ENCODE data around the gene IQSEC3.

Gene IQSEC3

DNA sequence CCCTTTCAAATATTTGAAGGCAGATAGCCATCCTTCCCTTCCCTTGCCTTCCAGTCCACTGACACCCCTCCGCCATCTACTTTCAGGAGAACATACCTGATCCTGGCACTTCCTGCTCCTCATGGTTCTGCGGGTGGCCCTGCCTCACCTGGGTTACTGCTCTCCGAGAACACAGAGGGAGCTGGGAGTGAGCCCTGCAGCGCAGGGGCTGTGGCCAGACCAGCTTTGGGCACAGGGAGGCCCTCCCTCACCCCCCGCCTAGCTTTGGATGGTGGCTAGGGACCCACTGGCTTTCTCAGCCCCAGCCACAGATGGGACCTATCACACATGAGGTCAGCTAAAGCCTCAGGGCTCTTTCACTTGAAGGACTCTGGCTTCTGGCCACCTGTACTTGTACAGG lies 12.4 kb downstream of the IQSEC3 start:
- ATAC-seq: no peak
- no peak for DNase-seq

DNA sequence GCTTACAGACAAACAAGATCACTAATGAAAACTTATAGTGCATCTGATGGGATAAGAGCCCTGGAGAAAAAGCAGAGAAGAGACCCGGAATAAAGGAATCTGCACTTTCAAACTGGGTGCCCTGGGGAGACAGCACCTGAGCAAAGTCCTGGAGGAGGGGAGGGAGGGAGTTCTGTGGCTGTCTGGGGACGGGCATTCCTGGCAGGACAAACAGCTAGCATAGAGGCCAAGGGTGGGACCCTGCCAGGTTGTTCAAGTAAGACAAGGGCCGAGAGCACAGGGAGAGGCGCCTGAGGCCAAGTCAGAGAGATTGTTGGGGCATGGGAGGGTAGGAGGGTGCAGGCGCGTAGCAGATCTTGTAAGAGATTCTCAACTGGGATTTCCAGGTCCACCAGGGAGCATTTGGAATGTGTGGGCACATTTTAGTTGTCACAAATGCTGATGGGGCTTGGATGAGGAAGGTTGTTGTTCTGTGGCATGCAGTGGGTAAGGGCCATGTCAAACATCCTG lies 14.2 kb downstream of the IQSEC3 start:
- DNase-seq (no peak), ATAC-seq (no peak)

DNA sequence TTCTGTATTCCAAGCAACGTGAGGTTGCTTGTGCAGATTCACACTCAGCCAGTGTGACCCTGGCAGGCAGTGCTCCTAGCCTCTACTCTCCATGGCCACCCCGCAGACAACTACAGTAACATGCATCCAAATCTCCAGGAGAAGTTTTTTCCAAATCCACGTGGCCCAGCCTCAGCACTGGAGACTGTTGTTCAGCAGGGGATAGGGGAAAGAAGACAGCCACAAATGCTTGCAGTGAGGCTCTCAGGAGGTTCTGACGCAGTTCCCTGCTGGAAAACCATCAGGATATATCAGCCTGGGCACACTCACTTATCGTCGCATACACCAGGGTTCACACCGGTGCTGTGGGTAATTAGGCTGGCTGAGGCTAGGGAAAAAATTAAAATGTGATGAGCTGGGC lies 16.2 kb downstream of the IQSEC3 start:
- DNase-seq (no peak), ATAC-seq (no peak)

DNA sequence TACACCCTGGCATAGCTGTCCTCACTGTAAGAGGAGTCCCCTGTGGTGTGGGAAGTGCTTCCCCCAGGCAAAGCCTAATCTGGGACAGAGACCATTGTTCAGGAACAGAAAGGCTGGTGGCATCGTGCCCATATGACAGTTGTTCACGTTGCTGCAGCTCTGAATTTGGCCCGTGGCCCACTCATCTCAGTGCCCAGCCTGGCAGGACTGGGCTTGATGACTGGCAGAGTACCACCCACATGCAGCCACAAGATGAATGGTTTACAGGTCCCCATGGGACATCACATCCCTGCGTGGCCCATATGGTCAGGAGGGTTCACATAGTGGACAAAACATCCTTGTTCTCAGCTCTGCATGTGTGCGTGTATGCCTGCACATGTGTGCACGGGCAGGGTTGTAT lies 17.5 kb downstream of the IQSEC3 start:
- DNase-seq: no peak
- no peak for ATAC-seq

DNA sequence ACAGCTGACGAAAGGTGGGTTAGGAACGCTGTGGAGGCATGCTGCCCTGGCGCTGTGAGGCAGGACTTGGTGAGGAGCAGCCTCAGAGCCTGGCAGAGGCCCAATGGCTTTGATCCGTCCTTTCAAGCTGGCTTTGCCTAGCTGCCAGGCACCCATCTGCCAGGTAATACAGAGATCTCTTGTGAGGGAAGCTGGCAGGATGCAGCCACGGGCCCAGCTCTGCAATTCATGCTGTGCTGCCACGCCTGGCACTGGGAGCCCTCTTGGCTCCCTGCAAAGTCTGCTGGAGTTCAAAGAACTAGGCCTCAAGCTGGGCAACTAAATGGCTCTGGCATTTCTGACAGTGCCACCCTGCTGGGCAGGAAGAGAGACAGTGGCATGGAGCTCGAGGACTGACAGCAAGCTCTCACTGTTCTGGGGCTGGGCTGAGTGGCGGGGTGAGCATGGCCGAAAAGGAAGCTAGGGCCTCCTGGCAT lies 18.7 kb downstream of the IQSEC3 start:
- DNase-seq: no peak
- no peak for ATAC-seq

DNA sequence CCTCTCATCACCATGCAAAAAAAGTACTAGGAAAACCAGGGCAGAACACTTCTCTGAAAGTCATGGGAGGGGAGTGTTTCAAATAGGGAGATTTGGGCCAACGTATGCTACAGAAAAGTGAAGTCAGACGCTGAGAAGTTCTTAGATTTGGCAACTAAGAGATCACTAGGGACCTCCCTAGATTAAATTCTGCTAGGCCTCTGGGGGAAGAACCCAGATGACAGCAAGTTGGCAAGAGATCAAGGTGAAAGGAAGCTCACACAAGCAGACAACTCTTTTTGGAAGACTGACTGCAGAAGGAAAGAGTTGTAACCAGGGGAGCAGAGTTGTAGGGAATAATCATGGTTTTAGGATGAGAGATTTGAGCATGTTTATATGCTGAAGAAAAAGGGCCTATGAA lies 20.7 kb downstream of the IQSEC3 start:
- no peak for ATAC-seq
- DNase-seq: no peak

DNA sequence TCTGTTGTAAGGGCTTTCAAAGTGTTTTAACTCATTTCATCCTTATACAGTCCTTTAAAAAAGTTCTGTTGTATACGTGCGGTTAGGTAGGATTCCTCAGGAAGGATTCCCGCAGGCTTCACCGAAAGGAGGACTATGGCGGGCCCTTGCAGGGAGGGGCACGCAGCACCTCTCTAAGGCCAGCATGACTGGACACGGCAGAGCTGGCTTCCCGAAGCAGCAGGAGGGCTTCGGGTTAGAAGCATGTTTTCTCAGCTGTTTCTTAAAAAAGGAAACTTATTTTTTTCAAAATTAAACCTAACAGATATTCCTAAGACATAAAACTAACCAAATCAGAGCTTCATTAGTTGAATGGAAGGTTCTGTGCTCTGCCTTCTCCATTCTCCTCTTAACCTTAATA lies 21.3 kb downstream of the IQSEC3 start:
- DNase-seq (no peak), ATAC-seq (no peak)

DNA sequence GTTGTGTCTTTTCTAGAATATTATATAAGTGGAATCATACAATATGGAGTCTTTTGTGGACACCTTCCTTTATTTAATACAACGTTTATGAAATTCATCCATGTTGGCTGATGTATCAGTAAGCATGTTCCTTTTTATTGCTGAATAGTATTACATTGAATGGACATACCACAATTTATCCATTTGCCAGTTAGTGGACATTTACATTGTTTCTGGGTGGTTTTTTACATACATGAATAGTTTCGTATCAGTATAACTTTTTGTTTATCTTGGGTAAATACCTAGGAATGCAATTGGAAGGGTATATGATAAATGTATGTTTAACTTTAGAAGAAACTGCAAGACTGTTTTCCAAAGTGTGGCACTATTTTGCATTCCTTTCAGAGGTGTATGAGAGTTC lies 23.1 kb downstream of the IQSEC3 start:
- no peak for DNase-seq
- no peak for ATAC-seq

DNA sequence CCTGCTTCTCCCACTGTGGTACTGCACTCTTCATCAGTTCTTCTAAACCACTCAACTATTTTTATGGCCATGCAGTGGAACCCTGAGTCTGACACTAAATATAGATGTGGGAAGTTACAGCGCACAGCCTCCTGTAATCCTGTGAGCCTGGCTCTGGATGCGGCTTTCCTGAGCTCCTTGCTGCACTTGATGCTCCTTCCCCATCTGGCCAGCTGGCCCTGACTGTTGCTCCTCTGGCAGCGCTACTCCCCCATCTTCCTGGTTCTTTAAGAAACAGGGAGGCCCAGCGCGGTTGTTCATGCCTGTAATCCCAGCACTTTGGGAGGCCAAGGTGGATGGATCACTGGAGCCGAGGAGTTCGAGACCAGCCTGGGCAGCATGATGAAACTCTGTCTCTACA lies 24.6 kb downstream of the IQSEC3 start:
- DNase-seq (no peak), ATAC-seq (no peak)

DNA sequence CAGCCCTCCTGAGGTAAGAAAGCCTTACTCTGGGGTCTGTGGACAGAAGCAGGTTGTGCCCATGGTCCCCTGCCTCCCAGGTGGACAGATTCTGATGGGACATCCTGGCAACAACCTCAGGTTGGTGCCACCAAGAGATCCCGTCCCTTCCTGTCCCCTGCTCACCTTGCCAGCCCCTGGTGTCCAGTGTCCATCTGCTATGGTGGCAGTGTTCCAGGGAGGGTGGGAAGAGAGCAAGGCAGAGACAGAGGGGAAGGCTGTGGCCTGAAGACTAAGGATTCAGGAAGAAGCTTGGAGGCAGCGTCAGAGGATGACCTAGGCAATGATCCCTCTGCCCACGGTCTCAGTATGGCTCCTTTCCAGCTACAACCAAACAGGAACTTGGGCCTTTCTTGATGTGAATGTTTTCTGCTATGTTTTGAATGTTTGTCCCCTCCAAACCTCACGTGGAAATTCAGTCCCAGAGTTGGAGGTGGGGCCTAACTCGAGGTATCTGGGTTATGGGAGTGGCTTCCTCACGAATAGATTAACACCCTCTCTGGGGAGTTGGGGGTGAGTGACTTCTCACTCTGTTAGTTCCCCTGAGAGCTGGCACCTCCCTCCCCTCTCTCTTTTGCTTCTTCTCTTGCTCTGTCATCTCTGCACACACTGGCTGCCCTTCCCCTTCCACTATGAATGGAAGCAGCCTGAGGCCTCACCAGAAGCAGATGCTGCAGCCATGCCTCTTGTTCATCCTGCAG lies 26.9 kb downstream of the IQSEC3 start:
- ATAC-seq (no peak), DNase-seq (no peak)

DNA sequence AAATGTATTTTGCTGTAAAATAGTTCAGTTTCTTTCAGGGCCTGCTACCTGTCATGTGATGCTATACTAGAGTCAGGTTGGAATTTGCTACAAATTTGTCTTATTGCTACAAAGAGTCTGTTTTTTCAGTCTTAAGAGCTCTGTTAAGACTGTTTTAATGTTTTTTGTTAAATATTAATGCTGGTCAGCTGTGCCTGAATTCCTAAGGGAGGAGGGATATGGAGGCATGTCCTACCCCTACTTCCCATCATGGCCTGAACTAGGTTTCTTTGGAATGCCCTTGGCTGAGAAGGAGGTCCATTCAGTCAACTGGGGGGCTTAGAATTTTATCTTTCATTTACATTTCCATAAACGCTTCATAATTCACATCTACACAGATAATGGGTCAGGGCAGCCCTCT lies 30.0 kb downstream of the IQSEC3 start:
- DNase-seq (no peak), ATAC-seq (no peak)

DNA sequence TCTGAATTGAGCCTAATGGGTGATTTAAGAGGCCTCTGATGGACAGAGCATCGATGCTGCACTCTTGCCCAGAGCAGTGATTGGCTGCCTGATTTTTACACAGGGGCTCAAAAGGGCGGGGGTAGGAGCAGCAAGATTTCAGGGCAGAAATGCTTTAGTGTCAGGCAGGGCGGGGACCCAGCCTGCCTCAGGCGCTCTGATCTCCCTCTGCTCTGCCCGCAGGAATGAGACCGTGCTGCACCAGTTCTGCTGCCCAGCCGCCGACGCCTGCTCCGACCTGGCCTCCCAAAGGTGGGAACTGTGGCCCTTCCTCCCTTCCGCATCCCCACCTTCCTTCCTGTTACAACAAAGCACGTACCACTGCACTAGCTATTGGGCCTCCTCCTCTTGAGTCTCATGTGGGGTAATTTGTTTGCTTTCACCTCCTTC lies 32.4 kb downstream of the IQSEC3 start:
- no peak for ATAC-seq
- no peak for DNase-seq

DNA sequence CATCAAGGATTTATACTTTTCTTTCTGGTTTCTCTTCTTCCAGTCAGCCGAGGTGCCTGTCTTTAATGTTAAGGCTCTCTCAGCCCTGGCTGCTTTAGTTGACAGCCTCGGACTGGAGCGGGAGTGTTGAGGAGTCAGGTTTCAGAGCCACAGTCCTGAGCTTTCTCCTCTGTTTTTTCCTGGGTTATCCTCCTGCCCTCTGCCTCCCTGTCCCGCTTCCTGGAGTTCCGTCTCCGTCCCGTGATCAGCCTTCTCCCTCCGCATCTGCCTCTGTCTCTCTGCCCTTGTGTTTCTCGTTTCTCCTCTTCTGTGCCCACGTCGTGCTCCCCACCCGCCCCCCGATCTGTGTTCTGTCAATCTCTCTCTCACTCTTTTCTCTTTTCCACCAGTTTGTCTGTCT lies 33.0 kb downstream of the IQSEC3 start:
- ATAC-seq (no peak), DNase-seq (no peak)

DNA sequence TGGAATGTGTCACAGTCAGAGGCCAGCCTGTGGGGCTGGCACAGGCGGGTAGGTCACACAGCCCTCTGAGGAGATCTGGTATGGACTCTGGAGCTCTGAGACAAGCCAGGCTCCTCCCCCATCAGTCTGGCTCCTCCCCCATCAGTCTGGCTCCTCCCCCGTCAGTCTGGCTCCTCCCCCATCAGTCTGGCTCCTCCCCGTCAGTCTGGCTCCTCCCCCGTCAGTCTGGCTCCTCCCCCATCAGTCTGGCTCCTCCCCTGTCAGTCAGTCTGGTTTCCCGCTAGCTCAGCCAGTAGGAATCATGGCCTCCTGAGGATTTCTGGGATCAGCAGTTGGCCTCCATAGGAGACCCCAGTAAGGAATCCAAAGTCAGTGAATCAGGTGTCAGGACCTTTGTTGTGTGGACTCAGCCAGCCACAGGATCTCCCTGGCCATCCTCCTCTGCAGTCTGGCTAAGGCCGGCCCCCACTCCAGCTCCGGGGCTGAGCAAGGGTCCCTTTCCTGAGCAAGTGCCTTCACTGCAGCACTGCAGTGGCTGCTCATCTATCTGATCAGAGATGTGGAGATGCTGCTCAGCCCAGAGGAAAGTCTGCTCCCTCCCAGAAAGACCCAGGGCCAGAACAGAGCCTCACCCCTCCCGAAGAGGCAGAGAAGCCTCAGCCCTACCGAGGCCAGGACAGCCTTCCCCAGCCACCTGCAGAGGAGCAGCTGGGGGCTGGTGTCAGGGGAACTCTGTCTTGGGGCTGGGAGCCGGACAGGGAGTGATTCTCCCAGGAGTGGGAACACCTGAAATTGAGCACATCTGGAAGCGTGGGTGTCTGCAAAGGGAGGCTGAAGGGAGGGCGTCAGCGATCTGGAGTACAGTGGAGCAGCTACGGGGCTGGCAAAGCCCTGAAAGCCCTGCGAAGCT lies 35.7 kb downstream of the IQSEC3 start:
- ATAC-seq (no peak), DNase-seq (no peak)

DNA sequence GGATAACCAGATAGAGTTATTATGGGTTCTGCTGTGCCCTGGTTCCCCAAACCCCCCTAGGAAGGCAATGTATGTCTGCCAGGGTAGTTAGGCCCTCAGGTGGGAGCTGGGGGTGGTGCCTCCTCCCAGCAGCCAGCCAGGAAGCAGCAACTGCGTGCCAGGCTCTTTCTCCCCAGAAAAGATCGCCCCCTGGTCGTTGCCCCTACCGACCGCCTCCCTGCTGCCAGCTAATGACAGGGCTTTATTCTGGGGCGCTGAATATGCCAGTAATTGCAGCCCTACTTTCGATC lies 36.3 kb downstream of the IQSEC3 start:
- ATAC-seq: no peak
- DNase-seq: no peak

DNA sequence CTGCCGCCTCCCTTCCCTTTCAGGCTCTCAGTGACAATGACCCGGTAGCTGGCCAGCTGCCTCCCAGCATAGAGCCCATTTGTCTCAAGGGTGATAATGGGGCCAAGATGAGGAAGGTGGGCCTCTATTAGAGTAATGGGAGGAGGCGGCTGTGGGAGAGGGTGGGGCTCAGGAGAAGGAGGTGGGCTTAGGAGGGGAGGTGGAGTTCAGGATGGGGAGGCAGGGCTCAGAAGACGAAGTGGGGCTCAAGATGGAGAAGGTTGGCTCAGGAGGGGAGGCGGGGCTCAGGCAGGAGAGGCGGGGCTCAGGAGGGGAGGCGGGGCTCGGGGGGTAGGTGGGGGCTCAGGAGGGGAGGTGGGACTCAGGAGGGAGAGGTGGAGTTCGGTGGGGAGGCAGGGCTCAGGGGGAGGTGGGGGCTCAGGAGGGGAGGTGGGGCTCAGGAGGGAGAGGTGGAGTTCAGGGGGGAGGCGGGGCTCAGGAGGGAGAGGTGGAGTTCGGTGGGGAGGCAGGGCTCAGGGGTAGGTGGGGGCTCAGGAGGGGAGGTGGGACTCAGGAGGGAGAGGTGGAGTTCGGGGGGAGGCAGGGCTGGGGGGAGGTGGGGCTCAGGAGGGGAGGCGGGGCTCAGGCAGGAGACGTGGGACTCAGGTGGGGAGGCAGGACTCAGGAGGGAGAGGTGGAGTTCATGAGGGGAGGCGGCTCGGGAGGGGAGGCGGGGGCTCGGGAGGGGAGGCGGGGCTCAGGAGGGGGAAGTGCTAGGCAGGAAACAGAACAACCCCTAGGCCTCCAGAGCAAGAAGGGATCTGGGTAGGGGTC lies 36.8 kb downstream of the IQSEC3 start:
- no peak for ATAC-seq
- DNase-seq: no peak

DNA sequence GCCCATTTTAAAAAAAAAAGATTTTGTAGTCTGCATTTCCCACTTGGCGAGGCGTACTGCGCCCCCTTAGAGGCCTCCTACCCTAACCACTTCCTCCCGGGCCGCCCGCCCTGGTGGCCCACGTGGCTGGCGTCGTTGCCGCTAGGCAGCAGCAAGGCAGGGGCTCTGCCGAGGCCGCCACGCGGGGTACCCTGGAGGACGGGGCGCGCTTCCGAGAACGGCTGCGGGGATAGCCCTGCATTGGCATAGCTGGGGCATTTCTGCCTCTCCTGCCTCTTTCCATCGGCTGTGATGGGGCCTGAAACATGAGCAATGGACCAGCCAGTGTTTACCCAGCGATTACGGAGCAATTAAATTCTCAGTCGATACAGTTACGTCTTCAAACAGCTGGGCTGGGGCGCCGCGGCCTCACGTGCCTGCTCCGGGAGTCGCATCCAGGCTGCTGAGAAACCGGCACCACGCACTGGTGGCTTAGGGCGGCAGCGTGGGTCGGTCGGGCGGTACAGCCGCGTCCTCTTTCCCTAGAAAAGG lies 38.0 kb downstream of the IQSEC3 start:
- ATAC-seq: peak; percentile 63
- DNase-seq: peak; percentile 20

DNA sequence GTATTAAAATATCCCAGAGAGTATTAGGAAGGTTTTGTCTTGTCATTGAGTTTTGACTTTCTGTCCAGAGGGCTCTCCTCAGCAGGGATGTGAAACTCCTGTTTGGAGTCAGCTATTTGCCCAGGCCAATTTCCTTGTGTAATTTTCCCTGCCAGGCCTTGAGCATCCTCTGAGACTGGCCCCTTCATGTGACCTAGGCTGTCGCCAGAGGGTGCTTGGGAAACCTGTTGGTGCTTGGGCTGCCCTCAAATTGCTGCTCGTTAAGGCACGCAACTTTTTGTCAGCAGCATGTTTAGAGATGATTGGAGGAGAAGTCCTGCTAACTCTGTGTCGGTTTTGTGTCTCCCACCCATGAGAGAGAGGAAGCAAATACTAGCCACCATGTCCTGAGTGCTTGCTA lies 39.1 kb downstream of the IQSEC3 start:
- no peak for DNase-seq
- no peak for ATAC-seq

DNA sequence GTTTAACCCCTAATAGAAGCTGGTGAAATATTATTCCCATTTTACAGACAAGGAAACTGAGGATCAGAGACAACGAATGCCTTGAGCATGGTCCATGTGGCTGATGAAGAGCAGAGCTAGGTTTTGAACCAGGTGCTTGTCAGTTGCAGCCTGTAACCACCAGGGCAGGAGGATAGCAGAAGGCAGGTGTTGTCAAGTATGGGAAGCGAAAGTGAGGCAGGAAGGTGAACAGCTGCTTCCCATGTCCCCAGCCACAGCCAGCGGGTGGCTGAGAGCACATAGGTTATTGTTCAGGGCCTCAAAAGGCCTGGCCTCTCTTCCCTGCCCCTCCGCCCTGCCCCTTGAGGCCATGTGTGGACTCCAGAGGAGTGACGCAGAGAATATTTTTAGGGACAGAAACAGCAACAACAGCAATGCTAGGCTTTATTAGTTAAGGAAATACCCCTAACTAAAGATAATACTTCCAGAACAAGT lies 39.6 kb downstream of the IQSEC3 start:
- DNase-seq (no peak), ATAC-seq (no peak)

DNA sequence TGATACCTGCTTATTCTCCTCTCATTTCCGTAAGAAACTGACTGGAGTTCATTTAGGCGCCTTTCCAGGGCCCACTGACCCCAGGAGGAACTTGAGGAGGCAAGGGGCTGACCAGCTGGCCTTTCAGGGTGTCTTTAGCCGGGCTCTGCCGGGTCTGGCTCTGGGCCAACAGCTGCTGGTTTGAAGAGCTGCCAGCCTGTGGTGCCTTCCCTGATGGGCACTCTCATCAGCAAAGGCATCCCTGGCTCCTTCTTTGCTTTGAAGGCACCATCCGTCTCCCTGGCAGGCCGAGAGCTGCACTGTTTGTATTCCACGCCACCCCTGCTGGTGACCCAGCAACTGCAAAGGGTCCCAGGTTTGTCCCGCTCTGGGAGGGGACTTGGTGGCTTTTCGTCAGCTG lies 42.0 kb downstream of the IQSEC3 start:
- no peak for DNase-seq
- no peak for ATAC-seq

DNA sequence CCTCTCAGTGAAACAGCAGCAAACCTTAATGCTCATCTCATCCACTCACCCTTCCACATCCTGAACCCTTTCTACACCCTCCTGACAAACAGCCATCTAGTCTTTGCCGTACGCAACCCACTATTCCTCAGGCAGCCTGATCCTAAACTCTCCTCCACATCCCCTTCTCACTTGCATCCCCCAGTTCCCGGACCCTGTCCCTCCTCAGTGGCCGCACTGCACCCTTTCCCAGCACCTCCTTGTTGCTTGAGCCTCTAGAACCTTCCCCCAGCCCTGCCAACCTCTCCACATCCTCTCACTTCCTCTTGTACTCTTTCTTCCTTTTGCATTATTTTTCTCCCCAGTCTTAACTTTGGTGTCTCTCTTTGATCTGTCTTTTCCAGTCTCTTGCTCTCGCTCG lies 42.9 kb downstream of the IQSEC3 start:
- DNase-seq (no peak), ATAC-seq (no peak)

DNA sequence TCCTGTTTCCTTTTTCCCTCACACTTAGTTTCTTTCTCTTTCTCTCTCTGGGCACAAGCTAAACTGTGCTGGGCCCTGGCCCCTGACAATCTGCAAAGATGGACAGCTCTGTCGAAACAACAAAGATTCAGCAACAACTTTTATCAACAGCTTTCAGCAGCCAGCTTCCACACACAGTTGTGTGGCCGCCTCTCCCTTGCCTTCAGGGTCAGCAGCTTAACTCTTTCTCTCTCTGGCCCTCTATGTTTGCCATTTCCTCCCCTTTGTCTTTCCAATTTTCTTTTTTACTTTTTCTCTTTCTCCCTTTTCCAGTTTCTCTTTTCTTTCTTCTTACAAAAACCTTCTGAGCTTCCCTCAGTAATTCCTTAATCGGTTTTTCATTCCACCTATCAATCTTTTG lies 43.3 kb downstream of the IQSEC3 start:
- no peak for ATAC-seq
- no peak for DNase-seq

All from stimulated activated naive CD8-positive, alpha-beta T cell treated with anti-CD3 and anti-CD28 coated beads, Interleukin-15, Interleukin-2, amounts not matched to agents 100 U/mL and 50 U/mL, for 24 hours (primary cell).